Measurements from ENCODE around the gene PIM3.

DNA sequence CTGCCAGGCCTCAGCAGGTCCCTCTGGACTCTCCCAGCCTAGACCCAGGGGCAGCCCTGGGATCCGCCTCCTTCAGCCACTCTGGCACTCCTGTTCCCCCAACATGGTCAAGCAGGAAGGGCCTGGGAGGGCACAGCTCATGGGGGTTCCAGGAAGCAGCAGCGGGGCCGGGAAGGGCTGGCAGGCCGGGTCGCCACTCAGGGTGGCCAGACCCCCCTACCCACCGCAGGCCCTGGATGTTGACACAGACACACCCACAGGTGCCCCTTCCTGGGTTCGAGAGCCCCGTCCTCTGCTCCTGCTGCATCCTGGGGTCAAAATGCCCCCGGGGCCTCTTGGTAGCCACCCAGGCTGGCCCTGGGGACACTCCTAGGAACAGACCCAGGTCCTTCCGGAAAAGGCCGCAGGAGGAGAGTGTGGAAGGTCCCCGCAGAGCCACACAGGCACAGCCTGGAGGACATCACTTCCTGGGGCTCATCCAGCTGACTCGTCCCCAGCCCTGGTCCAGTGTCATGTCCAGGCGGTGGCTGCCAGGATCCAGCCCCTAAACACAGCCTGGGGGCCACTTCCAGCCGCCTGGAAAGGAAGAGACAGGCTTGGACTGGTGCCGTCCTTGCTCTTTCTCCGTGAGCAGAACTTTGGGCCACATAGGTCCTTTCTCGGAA lies 6.8 kb upstream of the PIM3 start:
- TF ChIP-seq, protein P1, sequence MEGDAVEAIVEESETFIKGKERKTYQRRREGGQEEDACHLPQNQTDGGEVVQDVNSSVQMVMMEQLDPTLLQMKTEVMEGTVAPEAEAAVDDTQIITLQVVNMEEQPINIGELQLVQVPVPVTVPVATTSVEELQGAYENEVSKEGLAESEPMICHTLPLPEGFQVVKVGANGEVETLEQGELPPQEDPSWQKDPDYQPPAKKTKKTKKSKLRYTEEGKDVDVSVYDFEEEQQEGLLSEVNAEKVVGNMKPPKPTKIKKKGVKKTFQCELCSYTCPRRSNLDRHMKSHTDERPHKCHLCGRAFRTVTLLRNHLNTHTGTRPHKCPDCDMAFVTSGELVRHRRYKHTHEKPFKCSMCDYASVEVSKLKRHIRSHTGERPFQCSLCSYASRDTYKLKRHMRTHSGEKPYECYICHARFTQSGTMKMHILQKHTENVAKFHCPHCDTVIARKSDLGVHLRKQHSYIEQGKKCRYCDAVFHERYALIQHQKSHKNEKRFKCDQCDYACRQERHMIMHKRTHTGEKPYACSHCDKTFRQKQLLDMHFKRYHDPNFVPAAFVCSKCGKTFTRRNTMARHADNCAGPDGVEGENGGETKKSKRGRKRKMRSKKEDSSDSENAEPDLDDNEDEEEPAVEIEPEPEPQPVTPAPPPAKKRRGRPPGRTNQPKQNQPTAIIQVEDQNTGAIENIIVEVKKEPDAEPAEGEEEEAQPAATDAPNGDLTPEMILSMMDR (IDR thresholded peaks at IDR 0.05): no peak
- no peak for TF ChIP-seq POLR2A (IDR thresholded peaks at IDR 0.05)

Data from uterus (tissue), 2 donors.